Vagina (tissue), 2 donors: ENCODE data around the gene GCHFR. TPM values are rescaled to one million over a fixed set of nuclear protein-coding genes. Genes with fewer than 3 reads are reported as not detected.
A peak's percentile ranks its signal among the peaks of the same experiment; 100 is the strongest.

ENCODE experiments used
- DNase-seq, 2 donors: peaks; one replicate each; pipeline ENCODE4 v3.0.0-alpha.2; 2017; ENCODE audit errors: extremely low spot score in 2 of 2
- H3K27ac ChIP-seq: fragments of 200-600 bp; sonication (generic); one replicate; pipeline ENCODE4 v1.5.1; 2019
- H3K27me3 ChIP-seq: fragments of 200-600 bp; sonication (generic); one replicate; pipeline ENCODE4 v1.5.1; 2019
- H3K36me3 ChIP-seq, 2 donors: fragments of 200-600 bp; sonication (generic); one replicate each; pipeline ENCODE4 v1.5.1; 2017 to 2019
- H3K4me1 ChIP-seq: fragments of 200-600 bp; sonication (generic); one replicate; pipeline ENCODE4 v1.5.1; 2019
- H3K4me3 ChIP-seq, 2 donors: fragments of 200-600 bp; sonication (generic); 1 replicate in 1 of 2; 2 replicates in 1 of 2; pipeline ENCODE4 v1.5.1; 2016 to 2019
- H3K9me3 ChIP-seq: fragments of 200-600 bp; sonication (generic); one replicate; pipeline ENCODE4 v1.5.1; 2019
- CTCF ChIP-seq, 3 experiments: fragments of 450-650 bp in 2 of 3; fragments of 200-600 bp in 1 of 3; sonication (generic) in 1 of 3; IDR thresholded peaks; one replicate each; pipeline ENCODE4 v1.5.1; 2017 to 2019; ENCODE audit warnings: antibody characterized with exemption in 3 of 3, mild to moderate bottlenecking in 2 of 3, moderate library complexity in 2 of 3
- POLR2A ChIP-seq, 2 donors: fragments of 450-650 bp; IDR thresholded peaks; one replicate each; pipeline ENCODE4 v1.6.1; 2017; ENCODE audit warnings: antibody characterized with exemption in 2 of 2, mild to moderate bottlenecking in 2 of 2, moderate library complexity in 2 of 2
- POLR2AphosphoS5 ChIP-seq, 2 donors: sonication (generic); formaldehyde crosslinking; IDR thresholded peaks; one replicate each; pipeline ENCODE4 v1.9.0; 2017; ENCODE audit warnings: antibody characterized with exemption in 2 of 2, mild to moderate bottlenecking in 2 of 2, low read depth in 1 of 2; ENCODE audit not compliant: insufficient read depth in 1 of 2
- intact Hi-C: fragments of 100-400 bp; cut with DNase I; formaldehyde crosslinking; loops from one replicate; pipeline ENCODE4 v1.15.1; 2023
- total RNA-seq: library from RNA; depleted of rRNA; stranded (reverse); fragments of >200 nt; gene quantifications from one replicate; pipeline ENCODE4 v1.2.3, GENCODE V29; 2016

GCHFR gene
- total RNA-seq, 1 donor from 2014 or later, result 69.7 TPM

GRCh38 chr15:40782609-40783227, 18.9 kb downstream of the GCHFR start:
- intact Hi-C loops, result no loop called here

GRCh38 chr15:40785164-40785563, 21.3 kb downstream of the GCHFR start:
- Histone ChIP-seq H3K27me3 (no peaks in the 10 kb centered on the region), H3K4me1 (peaks cover 32% of the 10 kb centered on the region), H3K9me3 (no peaks in the 10 kb centered on the region), H3K36me3 (peaks cover 0 to 1% of the 10 kb centered on the region in 2 donors), H3K4me3 (no peak overlapping the region), H3K27ac (peak overlapping the region; percentile 18)
- no peak for TF ChIP-seq POLR2A (IDR thresholded peaks at IDR 0.05)
- TF ChIP-seq CTCF (IDR thresholded peaks at IDR 0.05), result no peak
- no peak for TF ChIP-seq POLR2AphosphoS5 (IDR thresholded peaks at IDR 0.05; ENCODE audit: insufficient read depth in 1 of 2, low read depth in 1 of 2)
- intact Hi-C loops, result no loop called here
- DNase-seq, result no peak

More at GRCh38 chr15:40782609-40783227, 18.9 kb downstream of the GCHFR start:
- Histone ChIP-seq H3K36me3 (peaks cover 0 to 26% of the 10 kb centered on the region in 2 donors), H3K4me3 (no peak overlapping the region), H3K27me3 (no peaks in the 10 kb centered on the region), H3K9me3 (no peaks in the 10 kb centered on the region), H3K27ac (no peak overlapping the region), H3K4me1 (peaks cover 19% of the 10 kb centered on the region)
- no peak for TF ChIP-seq POLR2A (IDR thresholded peaks at IDR 0.05)
- peak in 1 of 3 experiments; percentile 45 for TF ChIP-seq CTCF (IDR thresholded peaks at IDR 0.05)
- DNase-seq, result no peak

- no peaks in the 10 kb centered on the region for H3K27me3 ChIP-seq
- H3K4me1 ChIP-seq, result peaks cover 32% of the 10 kb centered on the region
- peak overlapping the region; percentile 18 for H3K27ac ChIP-seq
- intact Hi-C loops, result no loop called here
- no peaks in the 10 kb centered on the region for H3K36me3 ChIP-seq
- DNase-seq, result no peak
- no peak overlapping the region for H3K4me3 ChIP-seq
- no peaks in the 10 kb centered on the region for H3K9me3 ChIP-seq
- TF ChIP-seq POLR2A (IDR thresholded peaks at IDR 0.05) (no peak), CTCF (IDR thresholded peaks at IDR 0.05) (no peak), POLR2AphosphoS5 (IDR thresholded peaks at IDR 0.05; ENCODE audit: insufficient read depth in 1 of 2, low read depth in 1 of 2) (no peak)
These were observed 21.9 kb downstream of the GCHFR start for GRCh38 chr15:40785814-40786213.

- Histone ChIP-seq H3K27ac (peak overlapping the region; percentile 24), H3K27me3 (no peaks in the 10 kb centered on the region), H3K36me3 (no peaks in the 10 kb centered on the region), H3K4me3 (no peak overlapping the region), H3K4me1 (peaks cover 32% of the 10 kb centered on the region), H3K9me3 (no peaks in the 10 kb centered on the region)
- intact Hi-C loops, result no loop called here
- no peak for TF ChIP-seq POLR2A (IDR thresholded peaks at IDR 0.05)
- no peak for TF ChIP-seq CTCF (IDR thresholded peaks at IDR 0.05)
- peak in 1 of 2 donors; percentile 21 for TF ChIP-seq POLR2AphosphoS5 (IDR thresholded peaks at IDR 0.05; ENCODE audit: insufficient read depth in 1 of 2, low read depth in 1 of 2)
- no peak for DNase-seq
These were observed 23.5 kb downstream of the GCHFR start for GRCh38 chr15:40787344-40787841.

- Histone ChIP-seq H3K27me3 (no peaks in the 10 kb centered on the region), H3K36me3 (no peaks in the 10 kb centered on the region), H3K4me3 (no peak overlapping the region), H3K27ac (peak overlapping the region; percentile 24), H3K4me1 (peaks cover 32% of the 10 kb centered on the region), H3K9me3 (no peaks in the 10 kb centered on the region)
- TF ChIP-seq POLR2AphosphoS5 (IDR thresholded peaks at IDR 0.05; ENCODE audit: insufficient read depth in 1 of 2, low read depth in 1 of 2) (no peak), POLR2A (IDR thresholded peaks at IDR 0.05) (no peak), CTCF (IDR thresholded peaks at IDR 0.05) (no peak)
- DNase-seq, result no peak
- intact Hi-C loops, result no loop called here
These were observed 24.1 kb downstream of the GCHFR start for GRCh38 chr15:40787991-40788390.
